Loucy (cell line): ENCODE measurements around the gene BSPH1.

Experiments
- EZH2phosphoT487 ChIP-seq: fragments of 200-600 bp; IDR thresholded peaks from 2 replicates; pipeline ENCODE4 v1.6.1; 2018; ENCODE audit warnings: antibody characterized with exemption, mild to moderate bottlenecking, moderate library complexity, borderline replicate concordance
- TF ChIP-seq, protein P1 (sequence below): fragments of 200-600 bp; sonication (generic); conservative IDR thresholded peaks from 2 replicates; pipeline ENCODE4 v1.5.1; 2014; ENCODE audit warnings: mild to moderate bottlenecking, antibody characterized with exemption, low read length

DNA sequence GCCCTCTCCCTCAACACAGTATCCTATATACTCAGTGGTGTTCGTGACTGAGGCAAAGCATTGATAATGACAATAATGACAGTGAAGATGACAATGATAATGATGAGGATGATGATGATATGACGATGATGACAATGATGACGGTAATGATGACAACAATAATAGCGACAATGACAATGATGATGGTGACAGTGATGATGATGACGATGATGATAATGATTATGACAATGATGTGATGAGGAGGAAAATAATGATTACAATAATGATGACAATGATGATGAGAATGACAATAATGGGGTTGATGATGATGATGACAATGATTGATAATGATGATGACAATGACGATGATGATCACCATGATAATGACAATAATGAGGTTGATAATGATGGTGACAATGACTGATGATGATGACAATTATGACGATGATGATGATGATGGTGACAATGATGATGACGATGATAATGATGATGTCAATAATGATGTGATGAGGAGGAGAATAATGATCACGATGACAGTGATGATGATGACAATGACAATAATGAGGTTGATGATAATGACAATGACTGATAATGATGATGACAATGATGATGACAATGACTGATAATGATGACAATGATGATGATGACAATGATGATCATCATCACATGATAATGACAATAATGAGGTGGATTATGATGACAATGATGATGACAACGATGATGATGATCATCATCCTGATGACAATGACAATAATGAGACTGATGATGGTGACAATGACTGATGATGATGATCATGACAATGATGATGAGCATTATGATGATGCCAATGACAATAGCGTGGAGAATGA lies 19.2 kb upstream of the BSPH1 start:
- TF ChIP-seq, protein P1, sequence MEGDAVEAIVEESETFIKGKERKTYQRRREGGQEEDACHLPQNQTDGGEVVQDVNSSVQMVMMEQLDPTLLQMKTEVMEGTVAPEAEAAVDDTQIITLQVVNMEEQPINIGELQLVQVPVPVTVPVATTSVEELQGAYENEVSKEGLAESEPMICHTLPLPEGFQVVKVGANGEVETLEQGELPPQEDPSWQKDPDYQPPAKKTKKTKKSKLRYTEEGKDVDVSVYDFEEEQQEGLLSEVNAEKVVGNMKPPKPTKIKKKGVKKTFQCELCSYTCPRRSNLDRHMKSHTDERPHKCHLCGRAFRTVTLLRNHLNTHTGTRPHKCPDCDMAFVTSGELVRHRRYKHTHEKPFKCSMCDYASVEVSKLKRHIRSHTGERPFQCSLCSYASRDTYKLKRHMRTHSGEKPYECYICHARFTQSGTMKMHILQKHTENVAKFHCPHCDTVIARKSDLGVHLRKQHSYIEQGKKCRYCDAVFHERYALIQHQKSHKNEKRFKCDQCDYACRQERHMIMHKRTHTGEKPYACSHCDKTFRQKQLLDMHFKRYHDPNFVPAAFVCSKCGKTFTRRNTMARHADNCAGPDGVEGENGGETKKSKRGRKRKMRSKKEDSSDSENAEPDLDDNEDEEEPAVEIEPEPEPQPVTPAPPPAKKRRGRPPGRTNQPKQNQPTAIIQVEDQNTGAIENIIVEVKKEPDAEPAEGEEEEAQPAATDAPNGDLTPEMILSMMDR, result no peak
- no peak for TF ChIP-seq EZH2phosphoT487
